ENCODE data around the gene HIVEP3.

HIVEP3 gene

DNA sequence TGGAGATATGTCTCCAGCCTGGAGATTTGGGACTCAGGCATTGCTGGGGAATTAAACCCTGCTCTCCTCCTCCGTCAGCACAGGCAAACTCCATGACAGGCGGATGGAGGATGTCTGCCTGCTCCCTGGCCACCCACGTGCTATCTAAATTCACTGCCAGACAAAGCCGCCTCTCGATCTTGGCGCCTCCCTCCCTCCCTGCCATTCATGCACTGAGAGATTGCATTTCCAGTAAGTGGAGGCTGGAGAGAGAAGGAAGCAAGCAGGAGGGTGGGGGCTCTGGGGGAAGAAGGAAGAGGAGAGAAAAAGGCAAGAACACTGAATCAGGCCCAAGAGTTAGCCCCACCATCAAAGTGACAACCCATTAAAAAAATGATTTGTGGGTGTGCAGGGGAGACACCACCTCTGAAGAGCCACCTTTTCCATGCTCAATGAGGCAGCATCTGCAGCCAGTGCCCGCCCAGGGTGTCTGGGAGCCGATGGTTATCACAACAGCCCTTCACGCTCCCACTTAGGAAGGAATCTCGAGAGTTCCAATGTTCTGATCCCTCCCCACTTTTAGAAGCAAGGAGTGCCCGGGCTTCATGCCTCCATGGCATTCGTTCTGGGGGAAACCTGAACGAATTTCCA, 183.0 kb downstream of the HIVEP3 start:
- in situ Hi-C loops (cut with HindIII; ENCODE audit: low sequenced_read_pairs) = no loop called here

DNA sequence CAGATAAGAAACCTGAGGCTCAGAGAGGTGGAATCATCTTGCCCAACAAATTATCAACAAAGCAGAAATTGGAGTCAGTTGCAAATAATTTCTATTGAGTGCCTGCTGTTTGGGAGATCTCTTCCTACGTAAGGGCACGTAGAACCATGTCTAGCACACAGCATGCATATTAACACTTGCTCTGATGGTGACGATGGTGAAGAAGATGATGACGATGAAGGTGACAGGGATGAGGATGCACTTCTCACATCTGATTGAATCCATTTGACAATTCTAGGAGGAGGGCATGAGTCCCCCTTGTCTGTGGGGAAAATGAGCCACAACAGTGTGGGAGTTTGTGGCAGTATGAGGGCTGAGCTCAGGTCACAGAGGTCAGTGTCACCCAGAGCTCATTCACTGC, 183.6 kb downstream of the HIVEP3 start:
- in situ Hi-C loops (cut with HindIII; ENCODE audit: low sequenced_read_pairs) = no loop called here

DNA sequence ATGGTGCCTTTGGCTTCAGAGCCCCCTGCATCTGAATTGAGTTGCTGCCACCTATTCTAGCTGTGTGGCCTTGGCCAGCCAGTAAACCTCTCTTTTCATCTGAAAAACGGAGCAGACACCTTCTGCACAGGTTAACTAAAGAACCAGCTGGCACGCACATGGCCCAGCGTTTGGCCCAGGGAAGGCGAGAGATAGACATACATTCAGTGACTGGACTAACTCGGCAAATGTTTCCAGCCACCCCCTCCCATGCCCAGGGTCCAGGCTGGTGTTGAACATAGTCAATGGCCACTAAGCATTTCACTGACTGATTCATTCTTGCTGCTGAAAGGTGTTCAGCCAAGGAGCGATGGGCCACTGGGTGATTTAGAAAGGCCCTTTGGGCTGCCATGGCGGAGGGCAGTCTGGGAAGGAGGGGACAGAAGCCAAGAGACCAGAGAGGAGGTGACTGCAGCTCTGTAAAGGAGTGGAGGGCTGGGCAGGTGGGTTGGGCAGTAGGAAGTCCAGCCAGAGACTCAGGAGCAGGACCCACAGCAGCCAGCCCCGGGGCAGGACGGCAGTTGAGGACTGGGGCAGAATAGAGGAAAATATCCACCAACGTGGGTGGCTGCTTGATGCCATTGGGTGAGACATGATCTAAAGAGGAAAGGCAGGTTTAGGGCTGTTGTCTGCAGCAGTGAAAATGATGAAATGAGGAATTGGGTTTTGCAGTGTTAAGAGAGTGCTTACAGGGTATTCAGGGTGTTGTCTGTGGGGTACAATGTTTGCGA, 184.3 kb downstream of the HIVEP3 start:
- in situ Hi-C loops (cut with HindIII; ENCODE audit: low sequenced_read_pairs) = no loop called here

DNA sequence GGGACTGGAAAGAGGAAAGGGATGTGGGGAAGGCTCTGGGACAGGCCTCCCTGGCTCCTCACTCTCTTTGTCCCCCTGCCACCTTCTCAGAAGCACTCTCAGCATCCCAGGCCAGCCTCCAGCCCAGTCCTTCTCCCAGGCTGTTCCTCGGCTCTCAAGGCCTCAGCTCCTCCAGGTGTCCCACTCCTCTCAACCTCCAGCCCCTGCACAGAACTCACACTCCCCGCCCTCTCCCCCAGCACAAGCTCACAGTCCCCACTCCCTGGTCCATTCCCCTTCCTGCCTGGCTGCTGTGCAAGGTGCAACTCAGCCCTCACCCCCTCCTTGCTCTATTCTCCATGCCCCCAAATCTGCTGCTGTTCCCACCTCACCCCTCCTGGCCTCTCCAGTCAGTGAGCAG, 185.0 kb downstream of the HIVEP3 start:
- in situ Hi-C loops (cut with HindIII; ENCODE audit: low sequenced_read_pairs) = no loop called here

DNA sequence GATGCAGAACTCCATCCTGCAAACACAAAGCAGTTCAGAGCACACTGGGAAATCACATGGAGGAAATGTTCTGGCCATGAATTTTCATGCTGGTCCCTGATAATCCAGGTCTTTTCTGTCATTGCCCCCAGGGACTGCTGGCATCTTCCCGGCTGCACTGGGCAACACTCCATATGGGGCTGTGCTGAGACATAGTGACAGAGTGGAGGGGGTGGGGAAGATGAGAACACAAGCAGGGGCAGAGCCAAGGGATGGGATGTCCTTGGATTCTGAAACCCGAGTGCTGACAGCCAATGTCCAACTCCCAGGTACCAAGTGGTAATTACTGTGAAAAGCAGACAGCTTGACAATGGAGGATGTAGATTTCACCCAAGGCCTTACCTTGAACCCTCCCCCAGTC, 185.7 kb downstream of the HIVEP3 start:
- in situ Hi-C loops (cut with HindIII; ENCODE audit: low sequenced_read_pairs) = no loop called here

DNA sequence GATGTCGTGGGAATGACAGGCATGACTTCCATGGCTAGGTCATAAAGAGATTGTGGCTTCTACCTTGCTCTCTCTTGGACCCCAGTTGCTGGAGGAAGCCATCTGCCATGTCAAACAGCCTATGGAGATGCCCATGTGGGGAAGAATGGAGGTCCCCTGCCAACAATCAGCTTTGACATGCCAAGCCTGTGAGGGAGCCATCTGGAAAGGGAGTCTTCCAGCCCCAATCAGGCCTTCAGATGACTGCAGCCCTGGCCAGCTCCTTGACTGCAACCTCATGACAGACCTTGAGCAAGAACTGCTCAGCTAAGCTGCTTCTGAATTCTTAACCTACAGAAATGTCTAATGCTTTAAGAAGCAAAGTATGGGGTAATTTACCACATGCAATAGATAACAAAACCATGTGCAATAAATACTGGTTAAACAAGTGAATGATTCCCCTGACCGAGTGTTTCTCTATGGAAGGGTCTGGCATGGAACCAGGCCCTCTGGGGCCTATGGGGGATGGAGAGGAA, 187.1 kb downstream of the HIVEP3 start:
- in situ Hi-C loops (cut with HindIII; ENCODE audit: low sequenced_read_pairs) = no loop called here

DNA sequence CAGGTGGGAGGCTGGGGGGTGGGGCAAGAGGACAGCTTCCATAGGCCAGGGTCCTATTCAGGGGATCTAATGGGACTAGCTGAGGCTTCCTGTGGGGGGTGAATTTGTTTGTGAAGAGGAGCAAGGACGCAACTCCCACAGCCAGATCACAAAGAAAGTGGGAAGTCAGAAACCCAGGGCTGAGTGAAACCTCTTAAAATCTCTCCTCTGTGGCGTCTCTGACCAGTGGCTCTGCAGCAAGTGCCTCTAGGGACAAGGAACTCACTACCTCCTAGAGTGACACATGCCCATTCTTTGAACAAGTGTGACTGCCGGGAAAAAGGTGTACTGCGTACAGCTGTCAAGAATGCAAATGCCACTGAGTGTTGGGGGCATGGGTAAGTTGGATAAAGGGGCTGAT, 187.9 kb downstream of the HIVEP3 start:
- in situ Hi-C loops (cut with HindIII; ENCODE audit: low sequenced_read_pairs) = no loop called here

DNA sequence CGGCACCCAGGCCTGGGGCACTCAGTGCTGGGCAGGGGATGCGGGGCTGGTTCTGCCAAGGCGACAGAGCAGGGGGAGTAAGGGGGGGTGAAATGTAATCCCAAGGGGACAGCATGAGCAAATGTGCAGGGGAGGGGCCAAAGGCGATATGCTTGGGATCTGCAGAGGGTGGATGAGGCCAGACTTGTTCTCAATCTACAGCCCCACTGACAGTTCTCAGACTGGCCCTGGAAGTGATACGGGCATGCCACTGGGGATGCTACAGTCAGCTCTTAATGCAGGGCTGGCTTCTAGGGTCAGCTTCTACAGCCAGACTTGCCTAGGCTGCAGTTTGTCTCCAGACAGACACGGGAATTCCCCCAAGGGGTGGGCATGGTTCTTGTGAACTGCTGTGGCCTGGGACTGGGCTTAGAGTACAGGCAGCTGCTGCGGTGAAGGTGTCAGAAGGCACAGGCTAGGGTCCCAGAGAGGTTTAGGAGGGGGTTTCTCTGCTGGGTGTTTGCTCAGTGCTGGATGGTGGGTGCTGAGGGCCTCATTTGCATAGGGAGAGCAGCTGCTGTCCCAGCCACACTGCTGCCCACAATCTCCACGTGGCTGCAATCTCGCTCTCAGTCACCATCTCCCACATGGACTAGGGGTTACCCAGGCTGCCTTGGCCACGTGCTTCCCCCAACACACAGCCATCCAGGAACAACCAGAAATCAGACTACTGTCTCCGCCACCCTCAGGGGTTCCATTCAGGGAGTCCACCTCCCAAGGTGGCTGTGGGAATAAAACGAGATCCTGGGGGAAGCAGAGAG, 190.1 kb downstream of the HIVEP3 start:
- in situ Hi-C loops (cut with HindIII; ENCODE audit: low sequenced_read_pairs) = no loop called here

DNA sequence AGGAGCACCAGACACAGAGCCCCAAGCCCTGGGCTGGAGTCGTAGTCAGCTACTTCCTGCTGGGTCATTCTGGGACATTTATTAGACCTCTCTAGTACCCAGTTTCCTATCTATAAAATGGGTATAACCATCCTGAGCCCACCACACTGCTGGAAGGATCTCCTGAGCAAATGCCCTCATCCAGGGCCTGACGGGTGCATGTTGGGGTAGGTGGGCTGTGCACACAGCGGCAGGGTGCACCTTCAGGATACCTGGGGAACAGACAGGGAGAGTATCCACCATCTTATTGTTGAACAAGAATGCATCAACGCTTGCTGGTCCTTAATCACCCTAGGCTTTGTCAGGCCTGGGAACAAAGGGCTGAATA, 191.0 kb downstream of the HIVEP3 start:
- in situ Hi-C loops (cut with HindIII; ENCODE audit: low sequenced_read_pairs) = no loop called here

DNA sequence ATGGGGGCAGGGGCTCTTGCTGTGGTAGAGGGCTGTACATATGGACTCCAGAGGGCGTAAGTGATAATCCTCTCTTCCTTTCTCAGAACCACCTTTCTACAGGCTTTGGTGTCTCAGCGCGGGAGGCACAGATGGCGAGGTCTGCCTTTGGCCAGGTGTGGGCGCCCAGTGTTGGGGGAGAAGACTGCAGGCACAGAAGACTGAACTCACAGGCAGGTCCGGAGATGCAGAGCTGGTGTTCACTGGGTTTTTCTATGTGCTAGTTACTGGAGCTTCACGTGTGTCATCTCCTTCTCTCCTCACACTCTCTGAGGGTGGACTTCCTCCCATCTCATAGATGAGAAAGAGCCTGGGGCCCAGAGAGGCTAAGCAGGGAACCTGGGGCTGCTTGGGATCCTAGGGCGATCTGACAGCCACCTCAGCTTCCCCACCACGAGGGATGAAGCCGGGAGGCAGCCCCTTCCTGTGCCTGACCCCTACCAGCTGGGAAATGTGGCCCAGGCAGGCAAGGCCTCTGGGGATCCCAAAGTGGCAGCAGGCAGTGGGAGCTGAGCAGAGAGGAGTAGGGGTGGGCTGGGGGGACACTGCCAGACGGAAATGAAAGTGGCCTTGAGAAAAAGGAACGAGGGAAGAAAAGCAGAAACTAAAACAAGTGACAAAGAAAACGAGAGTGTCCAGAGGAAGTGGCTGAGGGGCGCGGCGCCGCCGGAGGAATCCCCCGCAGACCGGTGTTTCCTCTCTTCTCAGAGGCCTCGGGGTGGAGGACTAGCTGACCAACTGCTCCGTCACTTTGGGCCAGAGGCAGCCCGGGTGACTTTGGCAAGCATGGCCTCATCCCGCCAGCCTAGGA, 191.6 kb downstream of the HIVEP3 start:
- in situ Hi-C loops (cut with HindIII; ENCODE audit: low sequenced_read_pairs) = no loop called here

DNA sequence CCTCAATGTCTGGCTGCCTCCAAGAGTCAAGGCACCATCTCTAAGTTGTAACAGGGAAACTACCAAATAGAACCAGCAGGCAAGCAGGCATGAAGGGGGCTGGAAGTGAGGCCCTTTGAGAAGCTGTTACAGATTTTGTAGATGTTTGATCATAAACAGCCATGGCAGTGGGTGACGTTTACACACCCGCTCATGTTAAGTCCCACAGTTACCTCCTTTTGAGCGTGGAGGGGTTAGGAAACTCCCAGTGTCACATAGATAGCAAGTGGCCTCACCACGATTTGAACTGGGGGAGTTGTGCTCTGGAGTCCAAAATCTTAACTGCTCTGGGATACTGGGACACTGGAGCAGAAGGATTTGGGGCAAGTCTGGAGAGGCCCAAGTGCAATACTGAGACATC, 192.4 kb downstream of the HIVEP3 start:
- in situ Hi-C loops (cut with HindIII; ENCODE audit: low sequenced_read_pairs) = no loop called here

DNA sequence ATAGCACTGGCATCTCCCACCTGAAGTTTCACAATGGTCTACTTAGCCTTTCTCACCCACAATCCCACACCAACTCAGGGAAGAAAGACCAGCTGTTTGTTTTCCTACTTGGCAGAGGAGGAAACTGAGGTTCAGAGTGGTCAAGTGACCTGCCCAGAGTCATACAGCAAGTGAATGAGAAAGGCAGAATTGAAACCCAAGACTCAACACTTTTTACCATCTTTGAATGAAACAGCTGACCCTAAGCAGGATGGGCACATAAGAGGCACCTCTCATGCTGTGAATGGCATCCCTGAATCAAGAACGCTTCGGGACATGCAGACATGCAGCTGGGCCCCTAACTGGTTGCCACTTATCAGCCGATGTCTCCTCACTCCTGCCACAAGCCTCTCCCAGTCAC, 193.8 kb downstream of the HIVEP3 start:
- in situ Hi-C loops (cut with HindIII; ENCODE audit: low sequenced_read_pairs) = no loop called here

DNA sequence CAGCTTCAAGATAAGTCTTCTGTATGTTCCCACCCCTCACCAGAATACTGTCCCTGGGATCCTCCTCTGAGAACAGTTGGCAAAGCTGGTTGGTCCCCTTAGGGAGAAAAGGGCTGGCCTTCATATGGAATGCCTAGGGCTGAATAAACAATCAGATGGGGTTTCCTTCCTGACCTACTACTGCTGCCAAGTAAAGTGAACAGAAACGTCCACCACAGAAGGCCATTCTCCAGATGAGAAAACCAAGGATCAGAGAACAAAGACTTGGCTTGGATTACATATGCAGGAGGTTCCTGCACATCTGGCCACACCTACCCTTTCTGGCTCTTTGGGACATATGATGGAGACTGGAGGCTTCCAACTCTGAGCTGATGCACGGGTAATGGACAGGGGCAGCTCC, 194.5 kb downstream of the HIVEP3 start:
- in situ Hi-C loops (cut with HindIII; ENCODE audit: low sequenced_read_pairs) = no loop called here

DNA sequence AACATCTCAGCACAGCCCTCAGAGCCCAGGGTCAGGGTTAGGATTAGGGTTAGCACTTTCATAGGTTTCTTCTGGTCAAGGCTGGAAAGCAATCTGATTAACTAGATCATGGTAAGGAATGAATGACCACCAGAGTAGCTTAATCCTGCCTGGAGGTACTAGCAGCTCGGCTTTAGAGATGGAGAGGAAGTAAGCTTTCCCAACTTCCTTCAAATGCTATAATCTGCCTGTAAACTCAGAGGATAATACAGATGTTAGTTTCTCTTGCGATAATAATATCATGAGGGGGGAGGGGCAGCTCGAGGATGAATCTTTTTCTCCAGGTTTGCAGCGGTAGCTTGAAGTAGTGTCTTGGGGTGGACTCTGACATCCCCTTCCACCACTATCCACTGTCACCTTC, 194.9 kb downstream of the HIVEP3 start:
- in situ Hi-C loops (cut with HindIII; ENCODE audit: low sequenced_read_pairs) = no loop called here

DNA sequence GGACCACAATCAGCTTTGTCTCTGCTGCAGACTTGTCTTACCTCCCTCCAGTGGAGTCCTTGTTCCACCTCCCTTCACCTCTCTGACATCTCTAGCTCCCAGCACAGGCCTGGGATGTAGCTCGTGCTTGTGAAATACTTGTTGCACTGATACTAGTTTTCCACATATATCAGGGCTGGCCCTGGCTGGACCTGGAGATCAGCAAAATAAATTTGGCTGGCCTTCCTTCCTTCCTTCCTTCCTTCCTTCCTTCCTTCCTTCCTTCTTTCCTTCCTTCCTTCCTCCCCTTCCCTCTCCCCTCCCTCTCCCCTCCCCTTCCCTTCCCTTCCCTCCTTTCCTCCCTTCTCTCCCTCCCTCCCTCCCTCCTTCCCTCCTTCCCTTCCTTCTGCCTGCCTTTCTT, 196.5 kb downstream of the HIVEP3 start:
- in situ Hi-C loops (cut with HindIII; ENCODE audit: low sequenced_read_pairs) = no loop called here

DNA sequence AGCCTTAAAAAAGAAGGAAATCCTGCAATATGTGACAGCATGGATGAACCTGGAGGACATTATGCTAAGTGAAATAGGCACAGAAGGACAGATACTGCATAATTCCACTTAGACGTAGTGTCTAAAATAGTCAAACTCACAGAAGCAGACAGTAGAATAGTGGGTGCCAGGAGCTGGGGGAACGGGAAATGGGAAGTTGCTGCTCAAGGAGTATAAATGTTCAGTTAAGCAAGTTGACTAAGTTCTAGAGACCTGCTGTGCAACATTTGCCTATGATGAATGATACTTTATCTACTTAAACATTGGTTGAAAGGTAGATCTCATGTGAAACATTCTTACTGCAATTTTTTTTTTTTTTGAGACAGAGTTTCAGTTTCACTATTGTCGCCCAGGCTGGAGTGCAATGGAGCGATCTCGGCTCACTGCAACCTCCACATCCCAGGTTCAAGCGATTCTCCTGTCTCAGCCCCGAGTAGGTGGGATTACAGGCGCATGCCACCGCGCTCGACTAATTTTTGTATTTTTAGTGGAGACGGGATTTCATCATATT, 197.8 kb downstream of the HIVEP3 start:
- in situ Hi-C loops (cut with HindIII; ENCODE audit: low sequenced_read_pairs) = no loop called here

DNA sequence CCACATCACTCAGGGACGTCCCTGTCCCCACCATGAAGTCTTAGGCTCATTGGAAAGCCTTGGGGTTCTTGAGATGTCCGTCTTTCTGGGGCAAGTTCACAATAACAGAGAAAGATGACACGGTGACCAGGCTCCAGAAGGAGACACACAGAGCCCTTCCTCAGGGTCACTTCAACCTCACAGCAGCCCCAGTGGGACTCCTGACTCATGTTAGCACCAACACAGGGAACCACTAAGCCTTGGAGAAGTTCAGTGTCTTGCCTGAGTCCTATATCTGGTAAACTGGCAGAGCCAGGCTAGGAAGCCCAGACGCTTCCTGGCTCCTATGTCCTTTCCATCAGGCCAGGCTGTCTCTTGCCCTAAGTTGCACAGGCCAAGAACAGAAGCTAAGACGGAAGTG, 199.1 kb downstream of the HIVEP3 start:
- in situ Hi-C loops (cut with HindIII; ENCODE audit: low sequenced_read_pairs) = no loop called here

DNA sequence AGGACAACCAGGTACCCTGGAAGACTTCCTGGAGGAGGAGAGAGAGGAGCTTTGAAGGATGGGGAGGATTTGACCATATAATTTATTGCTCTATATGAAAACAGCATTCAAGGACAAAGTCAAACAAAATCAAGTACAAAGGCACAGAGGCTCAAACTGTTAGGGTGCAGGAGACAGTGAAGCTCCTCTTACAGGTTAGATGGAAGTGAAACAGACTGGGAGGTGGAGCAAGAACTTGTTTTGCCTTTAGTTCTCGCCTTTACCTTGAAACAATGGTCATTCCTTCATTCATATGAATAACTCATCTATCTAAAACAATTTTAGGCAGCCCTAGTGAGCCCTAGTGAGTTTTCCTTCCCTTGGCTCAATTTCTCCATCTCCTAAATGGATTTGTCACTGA, 199.6 kb downstream of the HIVEP3 start:
- in situ Hi-C loops (cut with HindIII; ENCODE audit: low sequenced_read_pairs) = no loop called here

DNA sequence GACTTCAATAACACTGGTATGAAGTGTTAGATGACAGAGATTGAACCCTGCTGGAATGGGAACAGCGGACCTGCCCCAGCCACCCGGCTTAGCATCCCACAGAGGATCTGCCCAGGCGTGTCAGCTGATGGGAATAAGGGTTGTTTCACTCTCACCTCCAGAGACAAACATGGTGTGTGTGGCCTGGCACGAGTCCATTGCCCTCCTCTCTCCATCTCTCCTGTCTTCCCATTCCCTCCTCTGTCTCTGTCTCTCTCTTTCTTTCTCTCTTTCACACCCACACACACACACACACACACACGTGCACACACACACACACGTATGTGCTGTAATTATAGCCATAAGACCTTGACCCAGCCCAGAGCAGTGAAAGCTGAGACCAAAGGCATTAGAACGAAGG, 200.2 kb downstream of the HIVEP3 start:
- in situ Hi-C loops (cut with HindIII; ENCODE audit: low sequenced_read_pairs) = no loop called here
